SK-N-SH (cell line): ENCODE results near the gene CCDC102A. TPM values are rescaled to one million over a fixed set of nuclear protein-coding genes. Genes with fewer than 3 reads are reported as not detected.

ENCODE experiments used
- CTCF ChIA-PET: fragments of 300-600, 350-600 bp; formaldehyde crosslinking; extraction: SDS; loops from one replicate; lab custom pipeline; 2021; lab: Yijun Ruan, JAX
- POLR2A ChIA-PET: fragments of 350-600 bp; sonication (Branson Sonifier 250); formaldehyde crosslinking; extraction: SDS; loops from one replicate; lab custom pipeline; 2020; ENCODE audit warnings: antibody characterized with exemption, inconsistent platforms; lab: Yijun Ruan, JAX
- DNase-seq: peaks from one replicate; pipeline ENCODE4 v3.0.0; 2012
- H2AFZ ChIP-seq: fragments of 200-600 bp; sonication (generic); 2 replicates; pipeline ENCODE4 v1.8.1; 2016; ENCODE audit warnings: antibody characterized with exemption, mild to moderate bottlenecking, low read depth
- H3F3A ChIP-seq: fragments of 200-600 bp; sonication (generic); replicated peaks from 2 replicates; pipeline ENCODE3; 2016; ENCODE audit warnings: antibody characterized with exemption, mild to moderate bottlenecking; ENCODE audit not compliant: insufficient read depth
- H3K27ac ChIP-seq, 2 experiments: fragments of 200-500 bp in 1 of 2; fragments of 200-600 bp in 1 of 2; sonication (Bioruptor generic) in 1 of 2; sonication (generic), shearing (Covaris generic) in 1 of 2; 2 replicates each; pipeline versions ENCODE4 v1.5.1 to v1.6.1; 2014 to 2016; ENCODE audit warnings: low read depth in 2 of 2, inconsistent platforms in 1 of 2, low read length in 1 of 2, mild to moderate bottlenecking in 1 of 2, mixed read lengths in 1 of 2
- H3K27me3 ChIP-seq: fragments of 200-600 bp; sonication (generic), shearing (Covaris generic); 2 replicates; pipeline ENCODE4 v1.6.1; 2016; ENCODE audit warnings: mixed run types; ENCODE audit not compliant: insufficient read depth
- H3K36me3 ChIP-seq, 2 experiments: fragments of 200-500 bp in 1 of 2; fragments of 200-600 bp in 1 of 2; sonication (Bioruptor generic) in 1 of 2; sonication (generic) in 1 of 2; replicated peaks in 1 of 2; 2 replicates each; pipeline versions ENCODE3 to v1.5.1; 2014 to 2016; ENCODE audit warnings: low read length in 1 of 2, mild to moderate bottlenecking in 1 of 2; ENCODE audit not compliant: insufficient read depth in 2 of 2, control insufficient read depth in 1 of 2
- H3K4me1 ChIP-seq, 2 experiments: fragments of 200-500 bp in 1 of 2; fragments of 200-600 bp in 1 of 2; sonication (Bioruptor generic) in 1 of 2; sonication (generic), shearing (Covaris generic) in 1 of 2; 2 replicates each; pipeline versions ENCODE4 v1.5.1 to v1.6.1; 2014 to 2016; ENCODE audit warnings: low read depth in 1 of 2, low read length in 1 of 2, mixed run types in 1 of 2; ENCODE audit not compliant: insufficient read depth in 2 of 2, control insufficient read depth in 1 of 2
- H3K4me2 ChIP-seq: fragments of 200-600 bp; sonication (generic), shearing (Covaris generic); 2 replicates; pipeline ENCODE4 v1.6.1; 2017; ENCODE audit warnings: mixed run types
- H3K4me3 ChIP-seq, 2 experiments: fragments of 200-500 bp in 1 of 2; fragments of 200-600 bp in 1 of 2; sonication (Bioruptor generic) in 1 of 2; sonication (generic), shearing (Covaris generic) in 1 of 2; 2 replicates each; pipeline versions ENCODE4 v1.5.1 to v1.8.1; 2014 to 2016; ENCODE audit warnings: low read depth in 2 of 2, inconsistent platforms in 1 of 2, low read length in 1 of 2, mild to moderate bottlenecking in 1 of 2, mixed read lengths in 1 of 2, moderate library complexity in 1 of 2
- H3K79me2 ChIP-seq: fragments of 200-600 bp; sonication (generic); 2 replicates; pipeline ENCODE4 v1.8.1; 2017; ENCODE audit warnings: mild to moderate bottlenecking; ENCODE audit not compliant: insufficient read depth
- H3K9ac ChIP-seq: fragments of 200-600 bp; sonication (generic); 2 replicates; pipeline ENCODE4 v1.6.1; 2017; ENCODE audit warnings: mixed run types
- H3K9me2 ChIP-seq: fragments of 200-600 bp; sonication (generic); 2 replicates; pipeline ENCODE4 v1.6.1; 2017; ENCODE audit warnings: mixed run types
- H3K9me3 ChIP-seq: fragments of 200-600 bp; sonication (generic); 2 replicates; pipeline ENCODE4 v1.6.1; 2017; ENCODE audit warnings: mixed run types, mild to moderate bottlenecking, moderate library complexity
- H4K20me1 ChIP-seq: fragments of 200-600 bp; sonication (generic); 2 replicates; pipeline ENCODE4 v1.6.1; 2017; ENCODE audit warnings: mild to moderate bottlenecking, mixed run types; ENCODE audit not compliant: insufficient read depth
- CHD2 ChIP-seq: fragments of 150-350 bp; IDR thresholded peaks from 2 replicates; pipeline ENCODE4 v1.6.1; 2018; ENCODE audit warnings: low read length; ENCODE audit not compliant: partially characterized antibody
- ELF1 ChIP-seq: IDR thresholded peaks from 2 replicates; pipeline ENCODE4 v1.4.0; 2012
- GATA2 ChIP-seq: sonication (generic); formaldehyde crosslinking; IDR thresholded peaks from 2 replicates; pipeline ENCODE4 v1.5.0; 2020; ENCODE audit warnings: mild to moderate bottlenecking, missing genetic modification reagents
- IRF3 ChIP-seq: fragments of 150-350 bp; IDR thresholded peaks from 2 replicates; pipeline ENCODE4 v1.6.1; 2016; ENCODE audit warnings: mild to moderate bottlenecking, low read depth, low read length
- MXI1 ChIP-seq: IDR thresholded peaks from 2 replicates; pipeline ENCODE4 v1.6.1; 2012; ENCODE audit warnings: mild to moderate bottlenecking, low read depth, low read length, improper control_type of control experiment
- PBX3 ChIP-seq: IDR thresholded peaks from 2 replicates; pipeline ENCODE4; 2012
- POLR2AphosphoS5 ChIP-seq: IDR thresholded peaks from 2 replicates; pipeline ENCODE4 v1.6.1; 2012; ENCODE audit warnings: low read depth, low read length
- RCOR1 ChIP-seq: fragments of 150-350 bp; IDR thresholded peaks from 2 replicates; pipeline ENCODE4 v1.6.1; 2017; ENCODE audit warnings: antibody characterized with exemption, low read length
- RFX5 ChIP-seq: IDR thresholded peaks from 2 replicates; pipeline ENCODE4 v1.6.1; 2012; ENCODE audit warnings: mild to moderate bottlenecking, improper control_type of control experiment, low read length
- SIN3A ChIP-seq: IDR thresholded peaks from 2 replicates; pipeline ENCODE4 v1.6.1; 2012; ENCODE audit warnings: low read depth, mild to moderate bottlenecking, low read length, moderate library complexity, borderline replicate concordance
- TAF1 ChIP-seq: IDR thresholded peaks from 2 replicates; pipeline ENCODE4 v1.6.1; 2012; ENCODE audit warnings: low read depth, mild to moderate bottlenecking, low read length, moderate library complexity, borderline replicate concordance
- TEAD4 ChIP-seq: IDR thresholded peaks from 2 replicates; pipeline ENCODE4 v1.4.0; 2012; ENCODE audit warnings: mild to moderate bottlenecking, borderline replicate concordance; ENCODE audit not compliant: insufficient read depth
- USF2 ChIP-seq: fragments of 150-350 bp; IDR thresholded peaks from 2 replicates; pipeline ENCODE4 v1.6.1; 2017; ENCODE audit warnings: antibody characterized with exemption, low read length, low read depth, borderline replicate concordance
- YY1 ChIP-seq: IDR thresholded peaks from 2 replicates; pipeline ENCODE4 v1.4.0; 2012; ENCODE audit warnings: low read depth, mild to moderate bottlenecking
- ZBTB33 ChIP-seq: IDR thresholded peaks from 2 replicates; pipeline ENCODE4 v1.4.0; 2012; ENCODE audit warnings: low read depth, borderline replicate concordance
- WGBS: methylation state at CpG from one replicate; pipeline ENCODE4 v1.1.6; 2017; ENCODE audit warnings: low lambda C conversion rate; 5-methylcytosine and 5-hydroxymethylcytosine counted together
- polyA plus RNA-seq, 3 experiments: library from polyadenylated mRNA; depleted of rRNA; stranded (reverse); fragments of >200 nt; gene quantifications; 2 replicates each; pipeline ENCODE4 v1.2.3, GENCODE V29; 2012

CCDC102A gene
- polyA plus RNA-seq, 1 of the 3 experiments (the other 2 are of a cell fraction) = 26.2 TPM

GRCh38 chr16:57535680-57536305 lies 578 bp downstream of the CCDC102A start:
- peak; percentile 99 for DNase-seq
- peak overlapping the region; percentile 70 to 81 for H3K27ac ChIP-seq
- H4K20me1 ChIP-seq = no peaks in the 10 kb centered on the region
- H3K9ac ChIP-seq = peak overlapping the region; percentile 95
- POLR2A ChIA-PET = no interaction called here
- WGBS = 6% methylated on average over 13 of the region's 50 CpGs
- CTCF ChIA-PET = interaction anchor here (0.8 to 3.4 kb wide), 5 partner anchors 10 to 117 kb away, joined by 3 to 27 read pairs (median 4); partner anchors contain the start of gene POLR2C
- no peaks in the 10 kb centered on the region for H3K9me3 ChIP-seq
- peak overlapping the region; percentile 99 for H2AFZ ChIP-seq
- no peak for TF ChIP-seq SIN3A
- TF ChIP-seq ELF1 = no peak
- peak; percentile 28 for TF ChIP-seq CHD2
- no peak for TF ChIP-seq RFX5
- peak; percentile 61 for TF ChIP-seq IRF3
- peak; percentile 35; the same call in 1 of the 2 replicates for TF ChIP-seq MXI1
- peak; percentile 97 for TF ChIP-seq PBX3
- TF ChIP-seq, all 33 proteins: peak for 4
- Histone ChIP-seq H3K4me1 (peaks cover 19 to 41% of the 10 kb centered on the region in 2 experiments; a peak in 3 of 4 replicates), H3K4me2 (peak overlapping the region; percentile 96), H3K9me2 (no peaks in the 10 kb centered on the region), H3F3A (peaks cover 4% of the 10 kb centered on the region), H3K27me3 (no peaks in the 10 kb centered on the region), H3K4me3 (peak overlapping the region; percentile 70 to 90), H3K36me3 (peaks cover 0 to 4% of the 10 kb centered on the region in 2 experiments), H3K79me2 (peaks cover 9% of the 10 kb centered on the region; the same call in 1 of the 2 replicates)

- H4K20me1 ChIP-seq = no peaks in the 10 kb centered on the region
- peak overlapping the region; percentile 96 for H3K4me2 ChIP-seq
- no peaks in the 10 kb centered on the region for H3K27me3 ChIP-seq
- no peaks in the 10 kb centered on the region for H3K9me2 ChIP-seq
- peaks cover 26 to 43% of the 10 kb centered on the region in 2 experiments; a peak in 3 of 4 replicates for H3K4me1 ChIP-seq
- no peaks in the 10 kb centered on the region for H3K9me3 ChIP-seq
- WGBS = 57% methylated on average over 7 of the region's 13 CpGs
- peaks cover 0 to 4% of the 10 kb centered on the region in 2 experiments for H3K36me3 ChIP-seq
- ChIA-PET CTCF (interaction anchor here (0.8 to 3.4 kb wide), 4 partner anchors 11 to 113 kb away, joined by 3 to 27 read pairs (median 4); partner anchors contain the start of gene POLR2C), POLR2A (no interaction called here)
- H2AFZ ChIP-seq = peak overlapping the region; percentile 99; the same call in 1 of the 2 replicates
- peak; percentile 41 for DNase-seq
- peak overlapping the region; percentile 70 to 90 for H3K4me3 ChIP-seq
- H3F3A ChIP-seq = peaks cover 4% of the 10 kb centered on the region
- peaks cover 9% of the 10 kb centered on the region; the same call in 1 of the 2 replicates for H3K79me2 ChIP-seq
- no peak overlapping the region; the same call in 1 of the 2 replicates for H3K9ac ChIP-seq
- peak overlapping the region in 1 of 2 experiments; percentile 74; a peak in 1 of 4 replicates for H3K27ac ChIP-seq
- no peak for TF ChIP-seq ELF1
- no peak for TF ChIP-seq POLR2AphosphoS5
- no peak for TF ChIP-seq RCOR1
- no peak for TF ChIP-seq CHD2
- no peak for TF ChIP-seq SIN3A
- TF ChIP-seq USF2 = no peak
- TF ChIP-seq TAF1 = no peak
- no peak for TF ChIP-seq TEAD4
- TF ChIP-seq YY1 = no peak
- TF ChIP-seq GATA2 = no peak
- TF ChIP-seq ZBTB33 = no peak
Observed at GRCh38 chr16:57534881-57535658, 1.3 kb downstream of the CCDC102A start.
